ENCODE measurements around the gene TMEM164. TPM values are rescaled to one million over a fixed set of nuclear protein-coding genes. Genes with fewer than 3 reads are reported as not detected.
"Not testable (repeated sequence)": the region's sequence is repeated elsewhere in the genome, so short reads cannot be mapped to it uniquely, and the experiment has no call there.

The TMEM164 gene
- total RNA-seq, 4 donors from 2014 or later: 8.2 to 13.4 (median 11.1) TPM

GRCh38 chrX:109959356-109959871 is 43.5 kb upstream of the TMEM164 start:
- intact Hi-C loops (cut with DNase I): no loop called here
- Histone ChIP-seq H3K27me3 (no peaks in the 10 kb centered on the region), H3K27ac (replicated peaks in 1 of 4) (no peak overlapping the region), H3K36me3 (no peaks in the 10 kb centered on the region), H3K4me1 (no peaks in the 10 kb centered on the region), H3K9me3 (no peaks in the 10 kb centered on the region), H3K4me3 (no peak overlapping the region)
- no peak for DNase-seq (ENCODE audit: extremely low spot score)
- TF ChIP-seq CTCF (IDR thresholded peaks at IDR 0.05): no peak
- TF ChIP-seq EP300 (IDR thresholded peaks at IDR 0.05): no peak
- no peak for TF ChIP-seq POLR2AphosphoS5 (IDR thresholded peaks at IDR 0.05)
- TF ChIP-seq POLR2A (IDR thresholded peaks at IDR 0.05; ENCODE audit: low read depth): no peak

GRCh38 chrX:109964390-109964789 is 38.5 kb upstream of the TMEM164 start:
- DNase-seq (ENCODE audit: extremely low spot score): no peak
- Histone ChIP-seq H3K27ac (replicated peaks in 1 of 4) (no peak overlapping the region), H3K4me1 (no peaks in the 10 kb centered on the region), H3K36me3 (no peaks in the 10 kb centered on the region), H3K27me3 (no peaks in the 10 kb centered on the region), H3K4me3 (no peak overlapping the region), H3K9me3 (no peaks in the 10 kb centered on the region)
- WGBS: 77% methylated on average over 2 of the region's 2 CpGs
- intact Hi-C loops (cut with DNase I): no loop called here
- TF ChIP-seq POLR2A (IDR thresholded peaks at IDR 0.05; ENCODE audit: low read depth) (no peak), EP300 (IDR thresholded peaks at IDR 0.05) (no peak), POLR2AphosphoS5 (IDR thresholded peaks at IDR 0.05) (no peak), CTCF (IDR thresholded peaks at IDR 0.05) (no peak)

GRCh38 chrX:109966246-109966645 is 36.7 kb upstream of the TMEM164 start:
- Histone ChIP-seq H3K27ac (replicated peaks in 1 of 4) (no peak overlapping the region), H3K27me3 (no peaks in the 10 kb centered on the region), H3K9me3 (no peaks in the 10 kb centered on the region), H3K4me1 (no peaks in the 10 kb centered on the region), H3K4me3 (no peak overlapping the region), H3K36me3 (no peaks in the 10 kb centered on the region)
- no peak for TF ChIP-seq POLR2AphosphoS5 (IDR thresholded peaks at IDR 0.05)
- no peak for TF ChIP-seq POLR2A (IDR thresholded peaks at IDR 0.05; ENCODE audit: low read depth)
- TF ChIP-seq EP300 (IDR thresholded peaks at IDR 0.05): no peak
- no peak for TF ChIP-seq CTCF (IDR thresholded peaks at IDR 0.05)
- 84% methylated on average over 1 of the region's 1 CpG for WGBS
- intact Hi-C loops (cut with DNase I): no loop called here
- DNase-seq (ENCODE audit: extremely low spot score): no peak

GRCh38 chrX:109967156-109967555 is 35.8 kb upstream of the TMEM164 start:
- Histone ChIP-seq H3K27me3 (no peaks in the 10 kb centered on the region), H3K36me3 (no peaks in the 10 kb centered on the region), H3K4me3 (no peak overlapping the region), H3K4me1 (no peaks in the 10 kb centered on the region), H3K9me3 (no peaks in the 10 kb centered on the region), H3K27ac (replicated peaks in 1 of 4) (no peak overlapping the region)
- WGBS: 64% methylated on average over 3 of the region's 3 CpGs
- DNase-seq (ENCODE audit: extremely low spot score): no peak
- intact Hi-C loops (cut with DNase I): no loop called here
- TF ChIP-seq CTCF (IDR thresholded peaks at IDR 0.05) (no peak), EP300 (IDR thresholded peaks at IDR 0.05) (no peak), POLR2A (IDR thresholded peaks at IDR 0.05; ENCODE audit: low read depth) (no peak), POLR2AphosphoS5 (IDR thresholded peaks at IDR 0.05) (no peak)

GRCh38 chrX:109970841-109971240 is 32.1 kb upstream of the TMEM164 start:
- 84% methylated on average over 4 of the region's 4 CpGs for WGBS
- H3K9me3 ChIP-seq: not testable (repeated sequence)

More at GRCh38 chrX:109970841-109971240, 32.1 kb upstream of the TMEM164 start:
- H3K36me3 ChIP-seq; H3K4me3 ChIP-seq; H3K4me1 ChIP-seq; intact Hi-C loops (cut with DNase I); DNase-seq (ENCODE audit: extremely low spot score); H3K27me3 ChIP-seq; H3K27ac ChIP-seq (replicated peaks in 1 of 4): not testable (repeated sequence)
